ENCODE data around the gene SNCAIP.

The SNCAIP gene

DNA sequence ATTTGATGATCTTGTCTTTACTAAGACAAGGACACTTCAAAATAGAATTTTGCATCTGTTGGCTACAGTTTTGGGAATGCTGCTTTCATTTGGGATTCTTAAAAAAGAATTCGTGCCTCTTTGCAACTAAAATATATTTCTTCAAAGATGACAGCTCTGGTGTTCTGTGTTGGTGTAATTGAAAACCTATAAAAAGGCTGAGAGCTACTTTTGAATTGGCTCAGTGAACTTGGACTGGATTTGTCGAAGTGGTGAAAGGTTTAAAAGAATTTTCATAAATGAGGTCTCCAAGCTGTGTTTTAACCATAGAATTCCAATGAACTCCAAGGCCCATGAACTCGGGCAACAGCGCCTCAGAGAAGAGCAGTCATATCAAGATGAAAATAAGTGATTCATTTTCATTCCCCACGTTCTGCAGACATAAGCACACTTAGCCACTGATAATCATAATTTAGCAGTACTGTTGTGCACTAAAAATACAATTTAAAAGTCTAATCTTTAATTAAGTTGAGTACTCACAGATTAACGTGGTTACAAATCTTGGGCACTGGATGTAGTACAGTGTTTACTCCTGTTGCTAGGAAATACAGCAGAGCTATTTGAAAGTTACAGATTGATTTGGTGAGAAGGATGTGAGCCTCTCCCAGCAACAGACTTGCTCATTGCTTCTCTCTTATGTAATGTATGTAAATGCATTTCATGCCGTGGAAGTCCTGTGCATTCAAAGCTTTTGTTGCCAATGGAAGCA is 10.9 kb downstream of the SNCAIP start:
- TF ChIP-seq, protein P1, sequence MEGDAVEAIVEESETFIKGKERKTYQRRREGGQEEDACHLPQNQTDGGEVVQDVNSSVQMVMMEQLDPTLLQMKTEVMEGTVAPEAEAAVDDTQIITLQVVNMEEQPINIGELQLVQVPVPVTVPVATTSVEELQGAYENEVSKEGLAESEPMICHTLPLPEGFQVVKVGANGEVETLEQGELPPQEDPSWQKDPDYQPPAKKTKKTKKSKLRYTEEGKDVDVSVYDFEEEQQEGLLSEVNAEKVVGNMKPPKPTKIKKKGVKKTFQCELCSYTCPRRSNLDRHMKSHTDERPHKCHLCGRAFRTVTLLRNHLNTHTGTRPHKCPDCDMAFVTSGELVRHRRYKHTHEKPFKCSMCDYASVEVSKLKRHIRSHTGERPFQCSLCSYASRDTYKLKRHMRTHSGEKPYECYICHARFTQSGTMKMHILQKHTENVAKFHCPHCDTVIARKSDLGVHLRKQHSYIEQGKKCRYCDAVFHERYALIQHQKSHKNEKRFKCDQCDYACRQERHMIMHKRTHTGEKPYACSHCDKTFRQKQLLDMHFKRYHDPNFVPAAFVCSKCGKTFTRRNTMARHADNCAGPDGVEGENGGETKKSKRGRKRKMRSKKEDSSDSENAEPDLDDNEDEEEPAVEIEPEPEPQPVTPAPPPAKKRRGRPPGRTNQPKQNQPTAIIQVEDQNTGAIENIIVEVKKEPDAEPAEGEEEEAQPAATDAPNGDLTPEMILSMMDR (IDR thresholded peaks at IDR 0.05; ENCODE audit: insufficient read depth, missing control alignments): no peak
- DNase-seq (ENCODE audit: insufficient read length, low spot score) (no peak), FAIRE-seq (no peak)

DNA sequence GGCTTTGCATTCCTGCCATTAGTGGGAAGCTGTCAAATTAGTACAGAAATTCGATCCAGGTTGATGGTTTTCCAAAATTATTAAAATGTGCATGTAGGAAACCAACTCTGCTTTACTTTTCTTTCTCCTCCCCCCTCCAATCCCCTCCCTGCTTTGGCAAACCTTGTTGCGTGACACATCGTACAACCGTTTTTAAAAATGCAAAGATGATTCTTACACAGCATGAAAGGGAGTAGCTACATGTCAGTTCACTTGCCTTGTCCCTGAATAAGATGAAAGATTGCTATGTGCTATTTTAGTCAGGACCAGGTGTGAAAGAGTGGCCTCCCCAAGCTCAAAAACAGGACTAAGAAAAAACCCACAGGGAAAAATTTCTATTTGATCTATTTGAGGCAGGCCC is 11.7 kb downstream of the SNCAIP start:
- TF ChIP-seq, protein P1 (IDR thresholded peaks at IDR 0.05; ENCODE audit: insufficient read depth, missing control alignments): no peak
- FAIRE-seq (no peak), DNase-seq (ENCODE audit: insufficient read length, low spot score) (no peak)

DNA sequence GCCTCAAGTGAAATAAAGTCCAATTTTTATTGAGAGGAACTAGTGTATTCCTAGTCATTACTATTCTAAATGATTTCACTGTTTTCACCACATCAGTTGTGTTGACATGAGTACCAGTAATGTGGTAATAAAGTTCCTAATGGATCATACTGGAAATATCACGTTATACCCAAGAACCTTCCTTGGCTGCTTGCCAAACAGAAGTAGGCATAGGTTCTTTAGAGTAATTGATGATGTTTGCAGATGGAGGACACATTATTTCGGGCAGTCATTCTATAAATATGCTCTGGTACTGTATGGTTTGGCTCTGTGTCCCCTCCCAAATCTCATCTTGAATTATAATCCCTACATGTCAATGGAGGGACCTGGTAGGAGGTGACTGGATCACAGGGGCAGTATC is 15.1 kb downstream of the SNCAIP start:
- FAIRE-seq (no peak), DNase-seq (ENCODE audit: insufficient read length, low spot score) (no peak)
- TF ChIP-seq, protein P1 (IDR thresholded peaks at IDR 0.05; ENCODE audit: insufficient read depth, missing control alignments): no peak

DNA sequence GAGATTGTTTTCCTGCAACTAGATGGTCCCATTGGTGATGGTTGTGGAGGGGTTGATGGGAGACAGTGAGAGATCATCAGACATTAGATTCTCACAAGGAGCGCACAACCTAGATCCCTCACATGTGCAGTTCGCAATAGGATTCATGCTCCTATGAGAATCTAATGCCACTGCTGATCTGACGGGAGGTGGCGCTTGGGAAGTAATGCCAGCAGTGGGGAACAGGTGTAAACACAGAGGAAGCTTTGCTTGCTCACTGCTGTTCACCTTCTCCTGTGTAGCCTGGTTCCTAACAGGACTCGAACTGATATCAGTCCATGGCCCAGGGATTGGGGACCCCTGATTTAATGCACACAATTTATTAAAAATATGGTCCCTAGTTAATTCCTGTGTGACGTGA is 18.8 kb downstream of the SNCAIP start:
- DNase-seq (ENCODE audit: insufficient read length, low spot score) (no peak), FAIRE-seq (no peak)
- TF ChIP-seq, protein P1 (IDR thresholded peaks at IDR 0.05; ENCODE audit: insufficient read depth, missing control alignments): no peak

DNA sequence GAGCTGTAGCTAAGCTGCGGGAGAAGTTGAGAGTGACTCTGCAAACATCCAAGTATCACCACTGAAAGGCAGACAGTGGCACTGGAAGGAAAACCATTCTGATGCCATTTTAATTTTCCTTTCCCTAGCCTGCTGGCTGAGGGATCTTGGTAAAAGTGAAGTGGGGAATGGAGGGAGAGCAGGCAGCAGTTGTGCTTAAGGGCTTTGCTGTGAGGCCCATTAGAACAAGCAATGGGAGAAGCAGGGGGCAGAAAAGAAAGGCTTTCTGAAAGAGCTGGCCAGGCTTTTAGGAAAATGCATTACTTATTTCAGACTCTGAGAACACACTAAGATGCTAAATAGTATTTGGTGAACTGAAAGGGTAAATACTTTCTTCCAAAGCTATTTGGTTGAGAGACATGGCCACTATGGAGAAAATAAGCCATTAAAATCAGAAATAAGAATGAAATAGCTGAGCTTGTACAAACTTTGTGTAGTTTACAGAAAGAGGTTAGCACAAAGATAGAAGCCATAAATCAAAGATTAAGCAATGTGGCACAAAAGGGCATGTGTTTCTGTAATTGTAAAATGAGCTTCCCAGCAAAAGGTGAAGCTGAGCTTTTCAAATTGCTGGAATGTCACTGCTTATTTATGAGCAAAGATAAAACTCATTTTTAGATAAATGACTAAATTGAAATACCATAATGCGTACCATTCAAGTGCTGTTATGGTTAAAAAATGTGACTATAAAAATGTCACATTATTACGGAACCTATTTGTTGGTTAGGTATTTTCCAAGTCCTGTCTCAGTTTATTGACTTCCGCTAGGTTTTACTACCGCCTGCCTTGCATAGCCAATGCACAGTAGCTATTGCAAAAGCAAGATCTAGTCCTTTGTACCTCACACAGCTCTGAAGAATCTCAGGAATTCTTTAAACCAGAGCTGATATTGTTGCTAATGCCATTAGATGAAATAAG is 20.8 kb downstream of the SNCAIP start:
- FAIRE-seq (no peak), DNase-seq (ENCODE audit: insufficient read length, low spot score) (no peak)

DNA sequence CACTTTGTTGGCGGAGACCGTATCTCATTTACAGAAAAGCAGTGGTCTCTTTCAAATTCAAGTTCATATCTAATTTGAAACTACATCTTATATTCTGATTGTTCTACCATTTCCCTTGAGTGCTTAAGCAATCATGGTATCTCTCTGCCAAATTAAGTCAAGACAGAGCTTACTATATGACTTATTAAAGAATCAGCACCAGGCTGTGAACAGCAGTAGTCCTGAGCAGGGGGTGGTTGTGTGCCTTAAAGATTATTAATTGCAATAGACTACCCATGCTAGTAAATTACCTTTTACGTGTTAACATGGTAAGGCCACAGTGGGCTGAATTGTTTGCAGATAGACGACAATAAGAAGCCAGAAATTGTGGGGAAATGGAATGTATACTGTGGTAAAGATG is 21.5 kb downstream of the SNCAIP start:
- DNase-seq (ENCODE audit: insufficient read length, low spot score) (no peak), FAIRE-seq (no peak)
- TF ChIP-seq, protein P1 (IDR thresholded peaks at IDR 0.05; ENCODE audit: insufficient read depth, missing control alignments): no peak

More for the DNA sequence above, 20.8 kb downstream of the SNCAIP start:
- TF ChIP-seq, protein P1 (IDR thresholded peaks at IDR 0.05; ENCODE audit: insufficient read depth, missing control alignments): no peak

All from D721Med (cell line).